Measurements from ENCODE around the gene C19orf85.

- no peak for TF ChIP-seq CTCF (conservative IDR thresholded peaks at IDR 0.05)
- no peak for TF ChIP-seq EZH2 (IDR thresholded peaks at IDR 0.05; ENCODE audit: low read depth)
Observed at GRCh38 chr19:55485439-55486011, 21.0 kb upstream of the C19orf85 start.

All from PC-9 (cell line).